Mucosa of gallbladder (tissue), 1 donor: ENCODE results near the gene KLHDC2. TPM values are rescaled to one million over a fixed set of nuclear protein-coding genes. Genes with fewer than 3 reads are reported as not detected.
"Not testable (repeated sequence)": the region's sequence is repeated elsewhere in the genome, so short reads cannot be mapped to it uniquely, and the experiment has no call there.

Source experiments
- DNase-seq: peaks from one replicate; pipeline ENCODE4 v3.0.0-alpha.2; 2020; ENCODE audit warnings: low spot score
- total RNA-seq: library from RNA; stranded (reverse); gene quantifications from one replicate; pipeline ENCODE4 v1.2.1, GENCODE V29; 2021
- donor health status: DM: no; HTN: no; CAD: no.

KLHDC2 gene
- total RNA-seq, 1 donor from 2014 or later, result 71.2 TPM

GRCh38 chr14:49781040-49781439 lies 13.1 kb downstream of the KLHDC2 start:
- not testable (repeated sequence) for DNase-seq

- no peak for DNase-seq
Observed at GRCh38 chr14:49783394-49784014, 15.6 kb downstream of the KLHDC2 start.

- no peak for DNase-seq
Observed at GRCh38 chr14:49786315-49786714, 18.4 kb downstream of the KLHDC2 start.

GRCh38 chr14:49792618-49793017 lies 24.7 kb downstream of the KLHDC2 start:
- no peak for DNase-seq

GRCh38 chr14:49796025-49796424 lies 28.1 kb downstream of the KLHDC2 start:
- DNase-seq, result no peak

GRCh38 chr14:49808780-49809179 lies 40.8 kb downstream of the KLHDC2 start:
- DNase-seq, result no peak

- not testable (repeated sequence) for DNase-seq
Observed at GRCh38 chr14:49816118-49816517, 48.2 kb downstream of the KLHDC2 start.

GRCh38 chr14:49816844-49817243 lies 48.9 kb downstream of the KLHDC2 start:
- DNase-seq, result no peak

GRCh38 chr14:49820176-49820575 lies 52.2 kb downstream of the KLHDC2 start:
- no peak for DNase-seq

- no peak for DNase-seq
Observed at GRCh38 chr14:49828640-49829039, 60.7 kb downstream of the KLHDC2 start.

Other genes with a start within 250 kb of the KLHDC2 start
- 852 TPM for gene RPS29, start 181.8 kb upstream of the KLHDC2 start, total RNA-seq
- gene LRR1, start 169.2 kb upstream of the KLHDC2 start, total RNA-seq, result 7.0 TPM
- 143 TPM for gene RPL36AL, start 147.5 kb upstream of the KLHDC2 start, total RNA-seq
- gene MGAT2, start 147.4 kb upstream of the KLHDC2 start, total RNA-seq, result 43.0 TPM
- 8.4 TPM for gene DNAAF2, start 132.9 kb upstream of the KLHDC2 start, total RNA-seq
- 1.5 TPM for gene POLE2, start 79.9 kb upstream of the KLHDC2 start, total RNA-seq
- gene KLHDC1, start 75.0 kb upstream of the KLHDC2 start, total RNA-seq, result 5.2 TPM
- gene NEMF, start 84.6 kb downstream of the KLHDC2 start, total RNA-seq, result 62.5 TPM
- 62.0 TPM for gene ARF6, start 124.9 kb downstream of the KLHDC2 start, total RNA-seq